HG03460 (cell line): ENCODE data around the gene RAB11FIP4.

ENCODE experiments used
- ATAC-seq: cut with Tn5 transposase; IDR thresholded peaks from one replicate; pipeline ENCODE4 v1.9.1; 2021; ENCODE audit not compliant: unreplicated experiment

Gene RAB11FIP4

DNA sequence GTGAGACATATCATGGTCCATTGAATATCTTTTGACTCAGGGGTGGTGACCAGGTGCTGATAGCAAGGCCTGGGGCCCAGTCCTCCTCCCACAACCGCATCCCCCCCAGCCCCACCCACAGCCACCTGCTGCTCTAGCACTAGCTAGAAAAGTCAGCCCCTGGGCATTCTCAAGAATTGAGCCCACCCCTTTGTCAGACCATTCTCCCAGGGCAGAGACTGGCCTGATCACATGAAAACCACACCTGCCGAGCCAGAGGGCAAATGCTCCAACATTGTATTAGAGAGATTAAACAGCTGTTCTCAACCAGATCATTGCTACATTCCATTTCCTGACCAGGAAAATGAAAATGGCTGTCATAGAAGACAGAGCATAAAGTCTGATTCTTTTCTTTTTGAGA lies 62.4 kb downstream of the RAB11FIP4 start:
- no peak for ATAC-seq

DNA sequence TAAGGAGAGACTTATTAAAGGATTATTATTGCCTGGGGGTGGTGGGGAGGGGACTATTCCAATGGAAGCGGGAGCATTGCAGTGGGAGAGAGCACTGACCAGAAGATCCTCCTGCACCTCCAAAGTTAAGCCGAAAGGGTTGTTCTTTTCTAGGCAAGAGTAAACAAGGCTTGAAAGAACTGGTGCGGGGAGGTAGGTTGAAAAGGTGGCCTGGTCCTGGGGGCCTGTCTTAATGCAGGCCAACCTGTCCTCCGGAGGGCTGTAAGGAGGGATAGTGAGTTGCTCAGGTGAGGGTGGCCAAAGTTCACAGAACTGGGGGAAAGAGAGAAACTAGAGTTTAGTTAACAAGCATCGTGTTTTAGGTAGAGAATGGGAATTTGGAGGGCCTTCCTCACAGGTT lies 65.3 kb downstream of the RAB11FIP4 start:
- no peak for ATAC-seq

DNA sequence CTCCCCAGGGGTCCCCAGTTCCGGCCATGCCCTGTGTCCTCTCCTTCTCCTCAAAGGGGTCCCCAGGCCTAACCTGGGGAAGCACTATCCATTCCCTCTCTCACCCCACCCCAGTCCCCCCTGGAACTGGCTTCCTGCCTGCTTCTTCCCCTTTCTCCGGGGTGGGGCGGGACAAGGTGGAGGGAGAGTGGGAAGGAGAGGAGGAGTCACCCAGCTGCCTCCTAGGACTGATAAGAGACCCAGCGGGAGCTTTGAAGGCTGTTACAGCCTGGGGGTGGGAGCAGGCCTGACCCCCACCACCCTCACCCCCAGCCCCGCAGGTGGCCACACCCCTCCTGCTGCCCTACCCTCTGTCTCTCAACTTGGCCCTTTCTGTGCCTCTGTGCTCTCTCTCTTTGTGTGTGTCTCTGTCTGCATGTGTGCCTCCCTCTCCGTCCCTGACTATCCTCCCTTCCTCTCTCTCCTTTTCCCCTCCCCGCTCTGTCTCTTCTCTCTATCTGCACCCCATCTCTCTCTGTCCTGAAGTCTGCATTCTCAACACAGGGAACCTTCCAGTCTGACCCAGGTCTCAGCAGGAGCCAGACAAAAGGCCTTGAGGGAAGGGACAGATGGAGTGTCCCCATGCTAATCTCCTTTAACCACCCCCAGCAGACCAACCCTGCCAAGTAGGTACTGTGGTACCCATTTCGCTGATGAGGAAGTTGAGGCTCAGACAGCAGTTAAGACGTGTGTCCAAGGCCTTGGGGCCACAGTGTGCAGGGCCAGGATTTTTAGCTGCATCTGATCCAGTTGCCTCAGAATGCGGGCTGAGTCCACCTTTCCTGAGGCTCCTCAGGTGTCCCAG lies 66.1 kb downstream of the RAB11FIP4 start:
- ATAC-seq, result no peak

DNA sequence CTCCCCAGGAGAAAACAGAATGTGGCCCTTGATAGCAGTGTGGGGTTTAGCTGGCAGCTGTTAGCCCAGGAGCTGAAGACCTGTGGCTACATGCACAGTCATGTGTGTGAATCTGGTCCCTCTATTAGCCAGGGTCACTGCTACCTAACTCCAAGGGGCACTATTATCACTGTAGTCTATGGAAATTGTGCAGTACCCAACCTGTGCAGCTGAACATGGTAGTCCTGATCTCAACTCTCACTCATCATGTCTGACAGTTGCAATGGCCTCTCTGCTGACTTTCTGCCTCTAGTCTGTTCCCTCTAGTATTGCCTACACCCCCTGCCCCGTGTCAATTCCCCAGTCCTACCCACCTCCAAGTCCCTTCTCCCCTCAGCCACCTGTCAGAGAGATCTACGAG lies 67.4 kb downstream of the RAB11FIP4 start:
- ATAC-seq, result no peak

DNA sequence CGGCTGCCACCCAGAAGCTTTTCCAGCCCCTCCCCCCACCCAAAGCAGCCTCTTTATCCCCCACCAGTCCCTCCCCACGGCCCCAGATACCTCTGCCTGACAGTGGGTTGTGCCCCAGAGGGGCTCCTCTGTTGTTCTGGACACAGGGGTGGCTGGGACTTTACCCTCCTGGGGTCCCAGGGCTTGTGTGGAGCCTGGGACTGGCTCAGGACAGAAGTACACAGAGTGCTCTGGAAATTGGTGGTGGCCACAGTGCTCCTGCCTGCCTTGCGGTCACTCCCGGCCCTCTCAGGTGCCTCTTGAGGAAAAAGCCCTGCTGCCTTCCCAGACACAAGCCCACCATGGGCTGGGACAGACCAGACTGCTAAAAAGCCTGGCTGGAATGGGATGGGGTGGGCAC lies 68.2 kb downstream of the RAB11FIP4 start:
- ATAC-seq, result no peak

DNA sequence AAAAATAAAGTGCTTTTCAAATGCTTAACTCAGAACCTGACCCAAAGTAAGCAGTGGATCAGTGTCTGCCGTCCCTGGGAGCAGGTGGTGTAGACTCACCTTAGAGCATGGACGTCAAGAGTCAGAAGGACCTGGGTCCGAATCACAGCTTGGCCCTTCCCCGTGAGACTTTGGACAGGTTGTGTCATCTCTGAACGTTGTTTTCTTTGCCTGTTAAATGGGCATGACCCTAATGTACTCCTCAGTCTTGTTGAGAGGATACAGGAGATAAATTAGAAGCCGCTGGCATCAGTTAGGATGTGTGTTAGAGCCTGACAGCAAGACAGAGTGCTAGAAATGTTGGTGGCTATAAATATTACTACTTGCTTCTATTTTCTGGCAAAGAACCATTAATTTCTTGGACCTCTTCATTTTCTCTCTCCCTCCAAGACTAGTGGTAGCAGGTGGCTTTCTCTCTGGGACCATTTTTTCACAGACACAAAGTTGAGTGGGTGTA lies 68.8 kb downstream of the RAB11FIP4 start:
- ATAC-seq, result no peak

DNA sequence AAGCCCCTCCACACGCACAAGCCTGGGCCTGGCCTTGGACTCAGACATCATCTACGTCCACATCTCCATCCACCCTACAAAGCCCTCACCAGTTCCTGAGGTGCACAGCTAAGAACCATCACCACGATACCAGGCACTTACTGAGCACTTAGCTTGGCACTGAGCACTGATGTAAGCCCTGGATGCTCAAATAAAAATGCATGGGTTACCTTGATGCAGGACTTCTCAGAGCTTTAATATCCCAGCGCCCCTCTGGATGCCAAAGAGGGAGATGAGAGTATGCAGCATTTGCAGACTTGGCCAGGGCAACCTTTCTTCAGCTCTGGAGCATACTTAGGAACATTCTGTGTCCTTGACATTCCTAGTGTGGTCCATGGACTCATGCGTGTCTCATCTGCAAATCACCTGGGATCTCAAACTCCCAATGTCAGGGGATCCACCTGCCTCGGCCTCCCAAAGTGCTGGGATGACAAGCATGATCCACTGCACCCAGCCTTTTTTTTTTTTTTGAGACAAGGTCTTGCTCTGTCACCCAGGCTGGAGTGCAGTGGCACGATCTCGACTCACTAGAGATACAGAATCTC lies 69.8 kb downstream of the RAB11FIP4 start:
- no peak for ATAC-seq

DNA sequence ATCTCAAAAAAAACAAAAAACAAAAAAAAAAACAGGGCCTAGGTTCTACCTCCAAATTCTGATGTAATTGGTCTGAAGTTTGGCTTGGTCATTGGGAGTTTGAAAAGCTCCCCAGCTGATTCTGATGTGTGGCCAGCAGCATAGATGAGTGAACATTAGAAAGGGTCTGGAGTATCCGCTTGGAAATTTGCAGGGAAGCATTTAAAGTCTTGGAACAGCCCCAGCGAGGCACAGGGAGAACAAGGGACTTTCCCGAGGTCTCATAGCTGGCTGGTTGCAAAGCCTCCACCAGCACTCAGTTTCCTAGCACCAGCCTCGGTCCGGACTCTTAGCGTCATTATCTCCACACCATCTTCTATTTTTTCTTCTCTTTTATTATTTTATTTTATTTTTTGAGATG lies 70.8 kb downstream of the RAB11FIP4 start:
- no peak for ATAC-seq

DNA sequence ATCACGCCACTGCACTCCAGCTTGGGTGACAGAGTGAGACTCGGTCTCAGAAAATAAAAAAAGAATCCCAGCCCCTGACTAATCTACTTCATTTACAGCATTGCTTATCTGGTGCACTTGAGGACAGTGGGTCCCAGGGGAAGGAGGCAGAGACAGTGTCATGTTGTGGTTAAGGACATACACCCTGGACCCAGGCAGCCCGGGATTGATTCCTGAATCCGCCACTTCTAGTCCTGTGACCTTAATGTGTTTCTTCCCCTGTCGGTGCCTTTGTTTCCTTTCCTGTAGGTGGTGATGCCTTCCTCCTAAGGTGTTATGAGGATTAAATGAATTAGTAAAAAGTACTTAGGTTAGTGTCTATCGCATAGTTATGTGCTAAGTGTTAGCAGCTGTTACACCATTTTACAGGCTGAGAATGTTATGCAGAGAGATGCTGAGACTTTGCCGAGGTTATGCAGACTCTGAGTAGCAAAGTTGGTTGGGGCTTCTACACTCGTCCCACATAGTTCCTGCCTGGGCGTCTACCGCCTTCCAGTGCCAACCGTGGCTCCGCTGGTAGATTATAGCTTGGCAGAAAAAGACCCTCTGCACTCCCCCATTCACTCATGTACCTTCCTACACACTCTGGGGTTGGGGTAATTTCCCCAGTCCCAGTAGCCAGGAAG lies 74.8 kb downstream of the RAB11FIP4 start:
- no peak for ATAC-seq

DNA sequence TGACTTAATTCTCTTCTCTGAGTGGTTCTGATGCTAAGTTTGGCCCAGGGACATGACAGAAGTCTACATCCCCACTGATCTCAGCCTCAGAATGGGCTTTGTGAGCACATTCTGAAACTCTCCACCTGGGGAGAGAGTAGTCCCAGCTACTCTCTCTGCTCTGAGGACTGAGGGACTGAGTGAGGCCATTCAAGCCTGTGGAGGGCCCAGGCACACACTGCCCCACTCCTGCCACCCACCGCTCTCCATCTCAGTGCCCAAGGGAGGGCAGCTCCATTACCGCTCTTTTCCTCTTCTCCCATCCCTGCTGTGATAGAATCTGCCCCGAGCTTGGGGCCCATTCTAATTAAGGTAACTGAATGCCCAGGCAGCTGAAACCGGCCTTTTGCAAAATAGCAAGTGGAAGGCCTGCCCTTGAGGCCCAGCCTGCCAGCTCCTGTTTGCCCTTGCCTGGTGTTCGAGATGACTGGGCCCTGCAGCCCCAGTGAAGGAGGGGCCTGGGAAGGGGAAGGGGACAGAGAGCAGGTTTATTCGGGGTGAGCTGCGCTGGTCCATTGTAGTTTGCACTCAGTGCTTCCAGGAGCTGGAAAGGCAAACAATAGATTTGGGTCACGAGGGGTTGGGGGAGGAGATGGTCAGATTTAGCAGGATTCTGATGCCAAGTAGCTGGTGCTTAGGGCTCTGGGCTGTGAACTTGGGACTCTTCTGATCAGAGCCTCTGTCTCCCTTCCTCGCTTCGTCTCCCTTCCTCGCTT lies 76.2 kb downstream of the RAB11FIP4 start:
- ATAC-seq, result no peak

DNA sequence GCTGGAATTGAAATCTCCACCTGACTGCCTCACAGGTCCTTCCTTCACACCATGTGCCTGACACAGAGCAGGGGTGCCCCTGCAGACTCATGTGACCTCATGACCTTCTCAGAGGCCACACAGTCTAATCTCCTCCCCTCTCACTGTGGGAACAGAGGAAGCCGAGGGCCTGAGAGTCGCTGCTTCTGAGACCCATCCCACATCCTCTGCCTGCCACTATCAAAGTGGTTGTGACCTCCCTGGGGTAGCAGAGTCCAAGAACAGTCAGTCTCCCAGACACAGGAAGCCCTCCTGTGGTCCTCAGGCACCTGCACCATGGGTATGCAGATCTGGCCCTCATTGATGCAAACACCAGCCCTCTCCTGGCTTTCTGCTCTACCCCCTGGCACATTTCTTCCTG lies 78.5 kb downstream of the RAB11FIP4 start:
- no peak for ATAC-seq

DNA sequence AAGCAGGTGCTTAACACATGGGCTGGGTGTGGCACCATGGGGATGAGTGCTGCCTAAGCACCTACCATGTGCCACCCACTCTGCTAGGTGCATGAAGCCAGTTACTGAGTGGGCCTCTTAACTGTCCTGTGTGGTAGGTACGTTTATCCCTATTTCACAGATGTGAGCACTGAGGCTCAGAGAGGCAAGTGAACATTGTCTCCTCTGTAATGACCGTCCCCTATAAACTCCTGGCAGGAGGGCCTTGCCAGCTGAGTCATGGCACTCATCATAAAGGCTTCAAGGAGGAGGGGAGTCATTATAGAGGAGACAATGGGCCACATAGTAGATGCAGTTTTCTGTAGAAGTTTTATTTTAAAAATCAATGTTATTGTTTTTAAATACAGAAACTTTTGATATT lies 79.1 kb downstream of the RAB11FIP4 start:
- no peak for ATAC-seq

DNA sequence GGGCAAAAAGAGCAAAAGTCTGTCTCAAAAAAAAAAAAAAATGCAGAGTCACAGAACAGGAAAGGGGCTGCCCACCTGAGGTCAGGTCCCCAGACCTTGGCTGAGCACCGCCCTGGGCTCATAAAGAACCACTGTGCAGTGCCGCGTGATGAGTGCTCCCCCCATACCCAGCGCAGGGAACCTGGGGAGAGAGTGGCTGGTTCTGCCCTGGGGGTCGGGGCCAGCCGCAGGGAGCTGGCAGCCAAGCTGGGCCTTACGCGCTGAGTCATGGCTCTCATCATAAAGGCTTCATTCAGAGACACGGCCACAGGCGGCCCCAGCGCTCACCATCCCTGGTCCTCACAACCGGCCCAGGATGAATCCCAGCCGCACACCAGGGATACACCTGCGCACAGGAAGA lies 80.7 kb downstream of the RAB11FIP4 start:
- ATAC-seq, result no peak

DNA sequence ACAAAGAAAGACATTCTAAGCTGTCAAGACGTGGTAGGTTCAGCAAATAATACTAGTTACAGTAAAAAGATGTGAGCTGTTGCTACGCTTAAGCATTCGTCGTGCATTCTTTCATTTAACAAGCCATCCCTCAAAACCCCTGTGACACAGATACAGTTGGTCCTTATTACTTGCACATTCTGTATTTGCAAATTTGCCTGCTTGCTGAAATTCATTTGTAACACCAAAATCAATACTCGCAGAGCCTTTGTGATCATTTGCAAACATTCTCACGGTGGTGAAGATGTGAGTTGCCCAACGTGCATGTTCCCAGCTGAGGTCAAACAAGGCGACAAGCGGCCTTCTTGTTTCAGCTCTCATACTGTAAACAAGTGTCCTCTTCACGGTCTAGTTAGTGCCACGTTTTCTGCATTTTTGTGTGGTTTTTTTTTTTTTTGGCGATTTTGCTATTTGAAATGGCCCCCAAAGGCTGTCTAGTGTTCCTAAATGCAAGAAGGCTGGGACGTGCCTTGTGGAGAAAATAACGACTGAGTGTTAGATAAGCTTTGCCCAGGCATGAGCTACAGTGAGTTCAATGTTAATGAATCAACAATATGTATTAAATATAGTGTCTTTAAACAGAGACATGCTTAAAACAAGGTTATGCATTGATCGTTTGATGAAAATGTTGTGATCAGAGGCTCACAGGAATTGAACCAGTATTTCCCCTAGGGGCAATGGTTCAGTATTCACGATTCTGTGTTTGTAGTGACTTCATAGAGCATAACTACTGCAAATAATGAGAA lies 84.1 kb downstream of the RAB11FIP4 start:
- no peak for ATAC-seq

DNA sequence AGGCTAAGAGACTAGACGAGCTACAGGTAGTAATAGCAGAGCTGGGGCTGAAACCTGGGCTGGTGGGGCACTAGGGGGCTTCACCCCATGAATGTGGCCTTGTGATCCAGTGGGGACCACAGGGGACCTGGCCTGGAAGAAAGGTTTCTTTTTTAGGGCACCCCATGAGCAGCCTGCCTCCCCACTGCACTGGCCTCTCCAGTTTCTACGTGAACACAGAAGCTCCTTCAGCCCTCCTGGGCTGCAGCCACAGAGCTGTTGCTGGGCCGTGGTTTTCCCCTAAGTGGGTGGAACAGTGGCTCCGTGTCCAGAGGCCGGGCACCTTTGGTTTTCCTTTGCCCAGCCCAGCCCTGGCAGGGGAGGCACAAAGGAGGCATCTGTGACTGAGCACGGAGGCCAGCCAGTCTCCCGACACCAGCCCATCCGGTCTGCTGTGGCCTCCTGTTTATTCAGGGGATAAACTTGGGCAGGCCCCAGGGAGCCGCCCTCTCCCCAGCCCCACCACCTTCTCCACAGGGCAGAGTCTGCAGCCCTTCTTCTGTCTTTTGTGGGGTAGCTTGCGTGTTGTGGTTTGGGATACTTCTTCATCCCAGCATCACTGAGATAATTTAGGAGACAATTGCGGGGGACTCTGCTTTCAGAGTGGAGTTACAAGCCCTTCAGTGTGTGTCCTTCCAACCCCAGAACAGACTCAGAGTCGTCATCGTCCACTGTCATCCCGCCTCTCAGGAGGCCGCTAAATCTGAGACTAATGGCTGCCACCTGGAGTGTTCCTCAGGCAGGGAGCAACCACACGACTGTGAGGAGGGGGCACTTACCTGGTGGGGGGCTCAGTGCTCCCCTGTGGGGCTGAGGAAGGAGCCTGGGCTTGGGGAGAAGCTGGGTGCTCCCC lies 85.3 kb downstream of the RAB11FIP4 start:
- ATAC-seq, result no peak

DNA sequence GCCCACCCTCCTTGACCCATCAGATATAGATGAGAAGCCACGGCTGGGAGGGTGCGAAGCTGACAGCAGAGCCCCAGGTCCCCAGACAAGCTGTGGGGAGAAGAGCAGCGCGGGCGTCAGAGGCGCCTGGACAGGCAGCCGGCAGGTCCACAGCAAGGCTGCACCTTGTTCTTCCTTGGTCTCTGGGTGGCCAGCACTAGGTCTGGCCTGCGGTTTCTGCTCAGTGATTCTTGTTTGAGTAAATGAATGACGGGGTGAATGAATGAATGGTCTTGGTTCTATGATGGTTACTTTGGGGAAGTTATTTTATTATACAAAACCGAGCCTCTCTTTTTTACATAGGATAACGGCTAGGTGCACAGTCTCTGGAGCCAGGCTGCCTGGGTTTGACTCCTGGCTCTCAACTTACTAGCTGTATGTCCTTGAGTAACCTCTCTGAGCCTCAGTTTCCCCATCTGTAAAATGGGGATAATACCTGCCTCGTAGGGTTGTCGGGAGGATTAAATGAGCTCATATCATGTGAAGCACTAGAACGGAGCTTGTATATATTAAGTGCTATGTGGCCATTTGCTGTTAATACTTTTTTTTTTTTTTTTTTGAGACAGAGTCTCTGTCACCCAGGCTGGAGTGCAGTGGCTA lies 86.1 kb downstream of the RAB11FIP4 start:
- ATAC-seq, result no peak

DNA sequence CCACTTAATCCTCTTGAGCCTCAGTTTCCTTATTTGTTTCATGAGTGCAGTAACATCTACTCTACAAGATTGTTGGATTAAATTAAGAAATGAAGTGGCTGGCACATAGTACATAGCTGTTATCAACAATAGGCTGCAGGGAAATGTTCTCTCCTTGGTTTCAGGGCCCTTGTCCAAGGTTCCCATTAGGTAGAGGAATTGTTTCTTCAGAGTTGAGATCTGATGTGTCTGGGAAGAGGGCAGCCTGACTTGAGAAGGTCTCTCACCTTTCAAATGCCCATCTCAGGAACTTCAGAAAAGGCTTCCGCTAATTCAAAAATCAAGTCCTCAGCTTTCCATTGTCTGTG lies 87.6 kb downstream of the RAB11FIP4 start:
- no peak for ATAC-seq

DNA sequence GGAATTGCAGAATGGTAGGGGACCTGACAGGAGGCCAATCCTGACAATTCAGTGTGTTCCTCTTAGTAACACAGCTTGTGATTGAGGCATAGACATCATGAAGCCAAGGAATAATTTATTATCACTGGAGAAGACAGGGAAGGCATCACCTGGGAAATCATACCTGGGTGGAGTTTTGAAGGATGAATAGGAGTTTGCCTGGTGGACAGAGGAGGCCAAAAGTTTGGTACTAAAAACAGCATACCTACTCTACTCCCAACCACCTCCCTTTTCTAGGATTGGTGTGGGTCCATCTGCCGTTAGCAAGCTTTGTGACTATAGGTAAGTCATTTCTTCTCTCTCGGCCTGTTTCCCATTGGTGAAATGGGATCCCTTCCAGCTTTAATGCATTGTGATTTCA lies 88.0 kb downstream of the RAB11FIP4 start:
- ATAC-seq, result no peak

DNA sequence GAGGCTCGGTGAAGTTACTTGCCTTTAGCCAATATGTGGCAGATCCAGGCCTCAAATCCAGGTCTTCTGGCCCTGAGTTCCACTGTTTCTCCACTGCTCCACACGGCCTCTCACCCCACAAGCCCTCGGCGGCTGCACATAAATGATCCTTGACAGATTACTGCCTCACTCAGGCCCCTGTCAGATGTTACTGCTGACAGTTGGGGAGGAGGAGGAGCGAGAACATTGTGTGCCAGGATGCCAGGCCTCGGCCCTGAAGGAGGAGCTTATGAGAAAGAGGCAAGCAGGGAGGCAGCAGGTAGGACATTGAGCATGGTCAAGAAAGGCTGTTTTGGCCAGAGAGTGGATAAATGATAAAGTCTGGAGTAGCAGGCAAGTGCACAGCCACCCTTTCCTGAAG lies 88.6 kb downstream of the RAB11FIP4 start:
- no peak for ATAC-seq
